DND-41 (cell line): ENCODE measurements around the gene NRXN2.

Experiments used
- CTCF ChIP-seq: IDR thresholded peaks from 2 replicates; pipeline ENCODE4 v1.5.1; 2012; ENCODE audit warnings: borderline replicate concordance, low read length, moderate library complexity, mild to moderate bottlenecking; ENCODE audit not compliant: poor library complexity, severe bottlenecking; ENCODE audit errors: extremely low read depth
- EZH2 ChIP-seq: IDR thresholded peaks from 3 replicates; pipeline ENCODE4 v1.6.1; 2012; ENCODE audit warnings: borderline replicate concordance, low read depth, mild to moderate bottlenecking, moderate library complexity, low read length, inconsistent platforms; ENCODE audit not compliant: severe bottlenecking

DNA sequence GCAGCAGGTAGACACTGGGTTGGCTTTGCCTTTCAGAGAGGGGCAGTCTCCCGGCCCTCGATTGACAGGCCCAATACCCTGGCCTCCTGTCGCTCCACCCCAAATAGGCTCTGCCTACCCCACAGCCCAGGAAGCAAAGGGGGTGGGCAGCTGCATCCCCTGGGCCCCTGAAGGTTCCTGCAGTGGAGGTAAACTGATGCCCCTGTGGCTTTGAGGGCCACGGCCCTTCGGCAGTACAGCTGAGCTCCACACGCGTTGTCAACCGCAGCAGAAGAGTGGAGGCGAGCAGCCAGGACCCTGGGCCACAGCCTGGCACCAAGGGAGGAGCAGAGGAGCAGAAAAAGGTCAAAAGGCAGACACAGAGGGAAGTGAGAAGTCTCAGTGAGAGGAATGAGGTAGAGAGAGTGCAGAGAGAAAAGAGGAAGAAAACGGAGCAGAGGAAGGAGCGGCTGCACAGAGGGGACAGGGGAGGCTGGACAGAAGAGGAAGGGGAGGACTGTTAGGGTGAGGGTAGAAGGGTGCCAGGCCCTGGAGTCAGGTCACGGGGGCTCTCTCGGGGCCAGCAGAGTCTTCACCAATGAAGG is 67.9 kb downstream of the NRXN2 start:
- TF ChIP-seq EZH2, result no peak
- TF ChIP-seq CTCF, result no peak
